HepG2 (cell line): ENCODE measurements around the gene SYCP2. TPM values are rescaled to one million over a fixed set of nuclear protein-coding genes. Genes with fewer than 3 reads are reported as not detected.
A peak's percentile ranks its signal among the peaks of the same experiment; 100 is the strongest.

Source experiments
- ATAC-seq: fragments of 200-7000 bp; cut with Tn5 transposase; 3 replicates; pipeline ENCODE4 v1.9.1; 2020; ENCODE audit warnings: mild to moderate bottlenecking, moderate library complexity
- Bru-seq: library from RNA; stranded (reverse); fragments of 400-500 nt; gene quantifications from one replicate; lab custom pipeline; 2021; lab: Mats Ljungman, UMichigan
- BruChase-seq, 2 experiments: library from RNA; stranded (reverse); fragments of 400-500 nt; gene quantifications; one replicate each; lab custom pipeline; 2021; lab: Mats Ljungman, UMichigan
- BruUV-seq: library from RNA; stranded (reverse); fragments of 400-500 nt; replicated peaks from 2 replicates; lab custom pipeline; 2021; lab: Mats Ljungman, UMichigan
- CTCF ChIA-PET: fragments of 300-600 bp; formaldehyde crosslinking; extraction: SDS; loops from one replicate; lab custom pipeline; 2021; ENCODE audit warnings: low total read pairs, inconsistent platforms, low intra/inter-chr PET ratio; lab: Yijun Ruan, JAX
- POLR2A ChIA-PET: fragments of 350-600 bp; sonication (Branson Sonifier 250); formaldehyde crosslinking; loops from one replicate; lab custom pipeline; 2020; ENCODE audit warnings: antibody characterized with exemption, inconsistent platforms; lab: Yijun Ruan, JAX
- DNase-seq: peaks from one replicate; pipeline ENCODE4 v3.0.0-alpha.2; 2015; ENCODE audit warnings: low spot score
- FAIRE-seq: peaks from 3 replicates; lab custom pipeline; 2011; peaks lifted over from hg19 to GRCh38; lab: Jason Lieb, UNC
- H2AFZ ChIP-seq: one replicate; pipeline ENCODE4 v1.6.1; 2011; ENCODE audit warnings: low read length, inconsistent platforms
- H3K27ac ChIP-seq: fragments of 300-600 bp; 3 replicates; pipeline ENCODE4 v1.8.0; 2011; ENCODE audit warnings: mixed run types, mild to moderate bottlenecking, mixed read lengths, low read length, inconsistent platforms; ENCODE audit not compliant: insufficient read depth; ENCODE audit errors: extremely low read length
- H3K27me3 ChIP-seq, 2 experiments: fragments of 200-600 bp in 1 of 2; 2 replicates in 1 of 2; 3 replicates in 1 of 2; pipeline versions ENCODE4 v1.6.0 to v1.8.0; 2011; ENCODE audit warnings: low read length in 2 of 2, mild to moderate bottlenecking in 2 of 2, moderate library complexity in 2 of 2, inconsistent platforms in 1 of 2; ENCODE audit not compliant: insufficient read depth in 2 of 2, control insufficient read depth in 1 of 2
- H3K36me3 ChIP-seq, 2 experiments: fragments of 200-600 bp in 1 of 2; replicated peaks in 1 of 2; 2 replicates in 1 of 2; 3 replicates in 1 of 2; pipeline versions ENCODE4 v1.5.1 to v1.8.0; 2011; ENCODE audit warnings: low read length in 2 of 2, inconsistent platforms in 1 of 2; ENCODE audit not compliant: insufficient read depth in 2 of 2, control insufficient read depth in 1 of 2
- H3K4me1 ChIP-seq: 2 replicates; pipeline ENCODE4 v1.5.1; 2012; ENCODE audit warnings: low read length, inconsistent platforms; ENCODE audit not compliant: insufficient read depth
- H3K4me2 ChIP-seq: 2 replicates; pipeline ENCODE4 v1.6.0; 2011; ENCODE audit warnings: low read depth, low read length, inconsistent platforms
- H3K4me3 ChIP-seq, 3 experiments: fragments of 200-600 bp in 1 of 3; sonication (generic), shearing (Covaris generic) in 1 of 3; replicated peaks in 1 of 3; 2 replicates each; pipeline ENCODE4 v1.5.1; 2011 to 2016; ENCODE audit warnings: low read length in 3 of 3, inconsistent platforms in 2 of 3, low read depth in 2 of 3, mild to moderate bottlenecking in 2 of 3, control low read depth in 1 of 3, mixed read lengths in 1 of 3; ENCODE audit not compliant: insufficient read depth in 1 of 3
- H3K79me2 ChIP-seq: one replicate; pipeline ENCODE4 v1.6.1; 2011; ENCODE audit warnings: low read length, inconsistent platforms; ENCODE audit not compliant: insufficient read depth
- H3K9ac ChIP-seq: 2 replicates; pipeline ENCODE4 v1.6.0; 2011; ENCODE audit warnings: mild to moderate bottlenecking, low read depth, low read length, inconsistent platforms; ENCODE audit not compliant: insufficient read depth
- H3K9me3 ChIP-seq: 2 replicates; pipeline ENCODE4 v1.5.1; 2012; ENCODE audit warnings: mild to moderate bottlenecking, low read length
- H4K20me1 ChIP-seq: 2 replicates; pipeline ENCODE4 v1.6.0; 2011; ENCODE audit warnings: inconsistent platforms, mild to moderate bottlenecking, low read length, moderate library complexity; ENCODE audit not compliant: insufficient read depth
- HNRNPK ChIP-seq: fragments of 200-400 bp; formaldehyde crosslinking; IDR thresholded peaks from 2 replicates; pipeline ENCODE4 v1.6.1; 2018; ENCODE audit warnings: low read length, low read depth, moderate library complexity, mild to moderate bottlenecking; ENCODE audit not compliant: poor library complexity, severe bottlenecking
- IRF9 ChIP-seq: sonication (generic); formaldehyde crosslinking; IDR thresholded peaks from 2 replicates; pipeline ENCODE4 v1.8.0; 2022; ENCODE audit warnings: missing genetic modification reagents, mild to moderate bottlenecking, borderline replicate concordance
- NFKB2 ChIP-seq: sonication (generic); formaldehyde crosslinking; IDR thresholded peaks from 2 replicates; pipeline ENCODE4 v1.4.0; 2020; ENCODE audit warnings: missing genetic modification reagents, borderline replicate concordance
- PAXIP1 ChIP-seq: sonication (generic); formaldehyde crosslinking; conservative IDR thresholded peaks from 2 replicates; pipeline ENCODE4 v1.4.0; 2020; ENCODE audit warnings: mild to moderate bottlenecking, missing genetic modification reagents, moderate library complexity
- RBFOX2 ChIP-seq: fragments of 200-400 bp; formaldehyde crosslinking; IDR thresholded peaks from 2 replicates; pipeline ENCODE4 v1.6.1; 2017; ENCODE audit warnings: low read depth, mild to moderate bottlenecking, low read length
- SAP130 ChIP-seq: IDR thresholded peaks from 2 replicates; pipeline ENCODE4 v1.6.1; 2016; ENCODE audit warnings: low read depth
- ZNF282 ChIP-seq: fragments of 450-650 bp; IDR thresholded peaks from 2 replicates; pipeline ENCODE4 v1.6.1; 2018; ENCODE audit not compliant: partially characterized antibody
- WGBS: methylation state at CpG from one replicate; pipeline ENCODE4 v1.1.6; 2017; ENCODE audit warnings: low lambda C conversion rate; 5-methylcytosine and 5-hydroxymethylcytosine counted together
- in situ Hi-C: cut with HindIII; loops from 2 replicates; pipeline ENCODE4 v1.10.0; 2017; ENCODE audit warnings: low pct_unique_long_range_greater_than_20kb; ENCODE audit not compliant: extremely low pct_ligation_motif_present
- intact Hi-C: fragments of 100-400 bp; cut with micrococcal nuclease; formaldehyde crosslinking; loops from one replicate; pipeline ENCODE4 v1.10.0; 2022; ENCODE audit not compliant: unreplicated experiment
- long read RNA-seq, 2 experiments: library from RNA in 1 of 2; library from polyadenylated mRNA in 1 of 2; stranded (forward) in 1 of 2; unstranded in 1 of 2; transcript quantifications; one replicate each; pipeline ENCODE4 v2.0.0, GENCODE V29; 2019 to 2022
- polyA minus RNA-seq, 3 experiments: library from RNA; depleted of rRNA, polyadenylated mRNA; stranded (reverse); fragments of >200 nt; gene quantifications; 2 replicates each; pipeline ENCODE4 v1.2.3, GENCODE V29; 2011; ENCODE audit warnings: low replicate concordance in 1 of 3
- polyA plus RNA-seq, 8 experiments: library from polyadenylated mRNA; depleted of rRNA in 3 of 8; stranded (reverse) in 7 of 8; unstranded in 1 of 8; fragments of >200 nt; fragmentation: Illumina TruSeq in 4 of 8; extraction: Trizol in 4 of 8; gene quantifications; 2 replicates each; pipeline versions ENCODE4 v1.2.1 to v1.2.3, GENCODE V29; 2011 to 2016; ENCODE audit warnings: low read depth in 4 of 8, missing spikeins in 1 of 8, mixed read lengths in 1 of 8; ENCODE audit not compliant: insufficient read depth in 1 of 8
- total RNA-seq, 5 experiments: library from RNA; depleted of rRNA; stranded (reverse); fragments of >200 nt; fragmentation: Illumina TruSeq; extraction: Trizol; gene quantifications; 2 replicates each; pipeline ENCODE4 v1.2.3, GENCODE V29; 2016; ENCODE audit warnings: low read depth in 1 of 5

Gene SYCP2
- total RNA-seq (2016; rRNA removed; fragmentation: Illumina TruSeq; extraction: Trizol), result 0.07 and 0.25 TPM in 2 replicates
- 0.30 TPM in 1 of 2 replicates, not detected in the other for total RNA-seq (2016; cell fraction: cytosol; rRNA removed; fragmentation: Illumina TruSeq; extraction: Trizol; ENCODE audit: low read depth)
- total RNA-seq (2016; cell fraction: insoluble cytoplasmic fraction; rRNA removed; fragmentation: Illumina TruSeq; extraction: Trizol), result 0.15 TPM in 1 of 2 replicates, not detected in the other
- 0.03 and 0.38 TPM in 2 replicates for total RNA-seq (2016; cell fraction: membrane; rRNA removed; fragmentation: Illumina TruSeq; extraction: Trizol)
- total RNA-seq (2016; cell fraction: nucleus; rRNA removed; fragmentation: Illumina TruSeq; extraction: Trizol), result 0.25 and 1.1 TPM in 2 replicates
- 0.09 and 0.24 TPM in 2 replicates for polyA plus RNA-seq (2011; rRNA removed)
- polyA plus RNA-seq (2011; cell fraction: cytosol; rRNA removed), result 0.10 TPM in 1 of 2 replicates, not detected in the other
- 0.12 and 0.32 TPM in 2 replicates for polyA plus RNA-seq (2011; cell fraction: nucleus; rRNA removed)
- 0.07 and 0.36 TPM in 2 replicates for polyA plus RNA-seq (2012)
- not detected in 2 replicates for polyA plus RNA-seq (2016; cell fraction: cytosol; fragmentation: Illumina TruSeq; extraction: Trizol; ENCODE audit: low read depth)
- not detected in 2 replicates for polyA plus RNA-seq (2016; cell fraction: insoluble cytoplasmic fraction; fragmentation: Illumina TruSeq; extraction: Trizol; ENCODE audit: low read depth)
- not detected in 2 replicates for polyA plus RNA-seq (2016; cell fraction: membrane; fragmentation: Illumina TruSeq; extraction: Trizol; ENCODE audit: low read depth)
- polyA plus RNA-seq (2016; cell fraction: nucleus; fragmentation: Illumina TruSeq; extraction: Trizol; ENCODE audit: insufficient read depth, low read depth), result 0.53 and 0.57 TPM in 2 replicates
- polyA minus RNA-seq (2011; rRNA and poly(A)+ RNA removed; ENCODE audit: low replicate concordance), result not detected in 2 replicates
- polyA minus RNA-seq (2011; cell fraction: cytosol; rRNA and poly(A)+ RNA removed), result not detected in 2 replicates
- polyA minus RNA-seq (2011; cell fraction: nucleus; rRNA and poly(A)+ RNA removed), result 1.1 and 1.3 TPM in 2 replicates
- Bru-seq, nascent RNA, result percentile 24 among the genes with signal in this experiment
- BruChase-seq, experiment 1, labeled RNA remaining after a 6-hour chase, result percentile 31 among the genes with signal in this experiment
- percentile 33 among the genes with signal in this experiment for BruChase-seq, experiment 2, labeled RNA remaining after a 2-hour chase
- long read RNA-seq, experiment 1, result 0 reads
- long read RNA-seq, experiment 2, result 0 reads

GRCh38 chr20:59933296-59933848 lies at the start of gene SYCP2:
TSS of gene SYCP2 (minus strand) at chr20:59933637. CDS start at chr20:59922413, 11,224 bp downstream.
- Histone ChIP-seq H3K27me3 (no peaks in the 10 kb centered on the region), H3K36me3 (no peaks in the 10 kb centered on the region), H3K4me2 (peak within 1 kb of the TSS; percentile 70)
- 0 out of 2 replicates have a peak, but pooled peaks have one; percentile 8 for TF ChIP-seq RBFOX2
- no peak for TF ChIP-seq NFKB2 (CRISPR knock-in tag)
- TF ChIP-seq IRF9, result no peak
- TF ChIP-seq ZNF282, result no peak
- TF ChIP-seq PAXIP1 (CRISPR knock-in tag), result no peak
- peak; percentile 56 for TF ChIP-seq HNRNPK
- no peak for TF ChIP-seq SAP130 (CRISPR knock-in tag)
- TF ChIP-seq, all 625 proteins: peak for 2
- DNase-seq, result no peak
- in situ Hi-C loops (no loop called here), intact Hi-C loops (no loop called here)
- H3K27ac ChIP-seq, result no peak within 1 kb of the TSS
- H4K20me1 ChIP-seq, result no peaks in the 10 kb centered on the region
- POLR2A ChIA-PET, result no interaction called here
- CTCF ChIA-PET, result interaction anchor here (1.4 to 1.5 kb wide), 2 partner anchors 16 to 22 kb away, joined by 5 to 8 read pairs; no protein-coding TSS in a partner anchor
- BruUV-seq, result no TSS peak
- WGBS, result 94% methylated on average over 65 of the region's 65 CpGs
- no peaks in the 10 kb centered on the region for H3K9me3 ChIP-seq
- no peak within 1 kb of the TSS for H2AFZ ChIP-seq
- no peaks in the 10 kb centered on the region for H3K79me2 ChIP-seq
- peaks cover 5% of the 10 kb centered on the region for H3K4me1 ChIP-seq
- ATAC-seq, result peak; percentile 5; the same call in 2 of the 3 replicates
- no peak for FAIRE-seq
- H3K9ac ChIP-seq, result no peak within 1 kb of the TSS
- peak within 1 kb of the TSS in 2 of 3 experiments; percentile 45 to 67; a peak in 3 of 6 replicates for H3K4me3 ChIP-seq
